ENCODE results near the gene TTLL8.
"Not testable (repeated sequence)": the region's sequence is repeated elsewhere in the genome, so short reads cannot be mapped to it uniquely, and the experiment has no call there.

The TTLL8 gene

DNA sequence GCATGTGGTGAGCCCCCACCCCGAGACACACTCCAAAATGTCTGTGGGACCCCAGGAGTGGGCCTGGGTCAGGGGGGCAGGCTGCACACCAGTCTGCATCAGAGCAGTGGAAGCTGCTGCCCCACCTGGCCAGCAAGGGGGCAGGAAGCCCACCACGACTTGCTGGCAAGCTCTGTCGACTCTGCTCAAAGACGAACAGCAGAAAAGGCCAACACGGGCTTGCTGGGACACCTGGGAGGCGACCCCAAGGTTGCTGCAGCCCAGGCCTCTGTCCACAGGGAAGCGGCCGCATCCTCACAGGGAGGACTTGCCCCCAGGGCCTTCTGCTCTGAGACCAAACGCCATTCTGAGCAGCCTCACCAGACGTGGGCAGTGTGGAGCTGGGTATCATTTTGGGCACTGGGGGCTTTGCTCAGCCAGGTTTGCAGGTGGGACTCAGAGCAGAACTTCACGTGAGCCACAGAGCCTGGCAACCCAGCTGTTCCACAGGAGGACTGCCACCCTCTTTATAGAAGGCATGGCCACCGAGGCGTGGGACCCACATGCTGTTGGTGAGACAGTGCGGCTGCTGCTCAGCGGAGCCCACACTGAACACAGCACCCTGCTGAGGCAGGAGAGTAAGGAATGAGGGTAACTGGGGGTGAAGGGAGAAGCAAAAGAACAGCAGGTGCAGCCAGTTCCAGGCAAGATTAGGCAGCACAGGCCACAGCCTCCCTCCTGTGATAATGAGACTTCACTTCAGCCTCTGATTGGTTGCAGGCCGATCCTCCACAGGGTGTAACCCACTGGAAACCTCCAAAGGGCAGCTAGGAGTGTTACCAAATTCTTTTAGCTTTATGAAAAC is 56.5 kb downstream of the TTLL8 start:
- peak; percentile 9 for DNase-seq (ENCODE audit: low spot score)

DNA sequence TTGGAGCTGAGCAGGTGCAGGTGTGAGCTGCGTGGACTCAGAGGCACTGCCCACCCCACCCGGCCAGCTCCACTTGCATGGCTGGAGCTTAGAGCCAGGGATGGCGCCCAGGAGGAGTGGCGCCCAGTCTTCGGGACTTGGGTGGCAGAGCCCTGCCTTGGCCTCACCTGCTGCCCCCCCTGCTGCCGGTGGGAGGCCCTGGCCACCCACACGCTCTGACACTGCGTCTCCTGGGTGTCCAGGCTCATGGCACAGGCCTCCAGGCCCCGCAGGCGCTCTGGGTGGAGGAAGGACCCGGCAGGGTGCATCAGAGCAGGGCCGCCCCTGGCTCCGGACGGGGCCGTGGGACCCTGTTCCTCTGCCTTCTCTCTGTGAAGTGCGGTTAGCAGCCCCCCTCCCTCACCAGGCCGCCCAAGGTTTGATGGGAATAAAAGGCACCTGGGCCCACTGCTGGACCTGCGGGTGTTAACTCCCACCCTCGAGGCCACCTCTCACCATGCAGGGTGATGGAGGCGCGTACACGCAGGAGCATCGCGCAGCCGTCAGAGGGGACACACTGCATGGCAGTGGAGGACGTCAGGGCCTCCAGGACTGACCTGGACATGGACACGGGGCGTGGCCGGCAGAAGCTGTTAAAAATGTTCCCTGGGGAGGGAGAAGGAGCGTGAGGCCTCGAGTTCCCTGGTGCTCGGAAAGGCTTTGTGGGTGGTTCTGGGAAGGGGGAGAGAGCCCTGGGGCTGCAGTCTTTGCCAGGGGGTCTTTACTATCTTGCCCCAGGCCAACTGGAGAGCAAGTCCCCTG is 57.3 kb downstream of the TTLL8 start:
- DNase-seq (ENCODE audit: low spot score), result peak; percentile 9

DNA sequence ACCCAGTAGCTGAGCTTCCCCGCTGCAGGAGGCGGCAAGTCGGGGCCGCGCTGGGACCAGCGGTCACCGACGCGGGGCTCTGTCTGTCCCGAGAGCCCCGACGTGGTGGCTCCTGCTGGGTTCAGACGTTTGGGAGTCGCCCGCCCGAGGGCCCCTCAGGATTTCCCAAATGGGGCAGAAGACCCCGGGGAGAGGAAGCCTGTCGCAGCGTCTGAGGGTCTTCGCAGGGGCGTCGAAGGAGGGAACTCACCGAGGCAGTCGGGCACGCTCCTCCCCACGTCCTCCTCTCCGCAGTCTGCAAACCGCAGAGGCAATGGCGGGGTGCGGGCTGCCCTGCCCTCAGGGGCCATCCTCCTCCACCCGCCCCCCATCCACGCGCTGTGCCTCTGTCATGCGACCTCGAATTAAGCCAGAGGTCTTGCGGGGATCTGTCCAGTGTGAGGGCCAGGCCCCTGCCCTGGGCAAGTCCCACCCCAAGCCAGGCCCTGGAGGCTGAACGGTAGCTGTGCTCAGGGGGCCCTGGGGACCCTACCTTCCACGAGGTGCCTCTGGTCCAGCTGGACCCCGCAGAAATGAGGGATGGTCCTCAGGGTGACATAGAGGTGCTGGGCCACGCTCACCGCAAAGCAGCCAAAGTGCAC is 58.0 kb downstream of the TTLL8 start:
- DNase-seq (ENCODE audit: low spot score), result no peak

DNA sequence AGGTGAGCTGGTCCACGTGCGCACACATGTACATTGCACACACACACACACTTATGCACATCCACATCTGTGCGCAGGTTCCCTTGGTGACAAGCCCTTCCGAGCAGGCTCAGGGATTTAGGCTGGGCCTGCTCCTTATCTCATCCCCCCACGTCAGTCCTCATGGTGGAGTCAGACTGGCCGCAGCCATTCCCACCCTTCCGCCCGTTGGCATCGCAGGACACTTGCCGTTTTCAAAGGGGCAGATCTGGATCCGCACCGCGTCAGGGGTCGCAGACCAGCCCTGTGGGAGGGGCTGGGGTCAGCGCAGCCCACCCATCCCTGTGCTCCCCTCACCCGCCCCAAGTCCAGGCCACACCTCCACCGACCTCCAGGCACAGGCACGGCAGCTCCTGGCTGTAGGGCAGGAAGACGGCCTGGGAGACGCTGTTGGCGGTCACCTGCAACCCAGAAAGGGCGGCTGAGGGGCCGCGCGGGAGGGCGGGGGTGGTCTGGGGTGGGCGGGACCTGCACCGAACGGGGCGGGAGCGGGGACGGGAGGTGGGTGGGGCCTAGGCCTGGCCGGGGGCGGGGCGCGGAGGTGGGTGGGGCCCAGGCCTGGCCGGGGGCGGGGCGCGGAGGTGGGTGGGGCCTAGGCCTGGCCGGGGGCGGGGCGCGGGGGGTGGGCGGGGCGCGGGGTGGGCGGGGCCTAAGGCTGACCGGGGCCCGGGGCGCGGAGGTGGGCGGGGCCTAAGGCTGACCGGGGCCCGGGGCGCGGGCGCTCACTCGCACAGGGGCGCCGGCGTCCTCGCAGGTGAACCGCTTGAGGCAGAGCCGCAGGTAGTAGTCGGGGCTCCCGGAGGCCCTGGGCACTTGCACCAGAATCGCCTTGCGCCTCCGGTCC is 58.8 kb downstream of the TTLL8 start:
- DNase-seq (ENCODE audit: low spot score), result peak; percentile 61

DNA sequence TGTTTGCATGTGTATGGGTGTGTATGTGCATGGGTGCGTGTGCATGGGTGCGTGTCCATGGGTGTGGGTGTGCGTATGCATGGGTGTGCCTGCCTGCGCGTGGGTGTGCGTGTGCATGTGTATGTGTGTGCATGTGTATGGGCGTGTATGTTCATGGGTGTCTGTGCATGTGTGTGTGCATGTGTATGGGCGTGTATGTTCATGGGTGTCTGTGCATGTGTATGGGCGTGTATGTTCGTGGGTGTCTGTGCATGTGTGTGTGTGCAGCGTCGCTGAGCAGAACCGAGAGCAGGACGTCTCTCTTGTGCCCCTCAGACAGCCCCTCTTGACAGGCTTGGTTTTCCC is 59.4 kb downstream of the TTLL8 start:
- DNase-seq (ENCODE audit: low spot score), result no peak

DNA sequence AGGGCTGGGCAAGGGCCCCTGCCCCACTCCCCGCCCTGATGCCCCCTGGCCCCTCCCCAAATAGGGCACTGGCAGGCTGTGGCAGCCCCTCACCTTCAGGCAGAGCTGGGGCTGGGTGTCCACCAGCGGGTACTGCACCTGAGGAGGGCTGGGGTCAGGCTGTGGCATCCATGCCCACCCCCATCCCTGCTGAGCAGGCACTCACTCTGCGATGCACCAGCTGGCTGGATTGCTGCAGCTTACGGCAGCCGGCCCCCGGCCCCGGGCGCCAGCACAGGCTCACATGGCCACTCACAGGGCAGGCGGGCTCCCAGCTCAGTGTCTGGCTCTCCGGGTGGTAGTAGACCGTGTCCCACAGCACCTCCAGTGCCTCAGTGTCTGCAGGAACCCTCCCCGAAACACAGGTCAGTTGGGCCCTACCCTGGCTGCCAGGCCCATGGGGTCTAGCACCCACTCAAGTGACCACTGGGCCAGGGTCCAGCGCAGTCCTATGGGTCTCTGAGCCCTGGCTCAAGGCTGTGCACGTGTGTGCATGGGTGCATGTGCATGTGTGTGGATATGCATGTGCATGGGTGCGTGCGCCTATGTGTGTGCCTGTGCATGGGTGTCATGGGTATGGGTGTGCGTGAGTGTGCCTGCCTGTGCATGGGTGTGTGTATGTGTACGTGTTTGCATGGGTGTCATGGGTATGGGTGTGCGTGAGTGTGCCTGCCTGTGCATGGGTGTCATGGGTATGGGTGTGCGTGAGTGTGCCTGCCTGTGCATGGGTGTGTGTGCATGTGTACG is 60.0 kb downstream of the TTLL8 start:
- no peak for DNase-seq (ENCODE audit: low spot score)

DNA sequence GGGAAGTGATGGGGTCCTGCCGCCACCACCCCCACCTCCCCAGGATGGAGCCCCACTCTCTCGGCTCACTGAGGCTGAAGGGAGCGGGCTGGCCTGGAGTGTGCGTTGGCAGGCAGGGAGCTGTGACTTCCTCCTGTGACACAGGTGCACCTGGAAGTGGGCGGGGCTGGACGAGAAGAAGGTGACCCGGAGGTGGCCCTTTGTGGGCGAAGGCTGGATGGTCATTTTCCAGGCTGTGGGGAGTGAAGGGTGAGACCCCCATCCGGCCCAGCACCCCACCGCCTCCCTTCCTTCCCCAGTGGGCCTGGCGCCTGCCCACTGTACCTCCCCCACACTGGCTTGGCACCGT is 60.9 kb downstream of the TTLL8 start:
- no peak for DNase-seq (ENCODE audit: low spot score)

DNA sequence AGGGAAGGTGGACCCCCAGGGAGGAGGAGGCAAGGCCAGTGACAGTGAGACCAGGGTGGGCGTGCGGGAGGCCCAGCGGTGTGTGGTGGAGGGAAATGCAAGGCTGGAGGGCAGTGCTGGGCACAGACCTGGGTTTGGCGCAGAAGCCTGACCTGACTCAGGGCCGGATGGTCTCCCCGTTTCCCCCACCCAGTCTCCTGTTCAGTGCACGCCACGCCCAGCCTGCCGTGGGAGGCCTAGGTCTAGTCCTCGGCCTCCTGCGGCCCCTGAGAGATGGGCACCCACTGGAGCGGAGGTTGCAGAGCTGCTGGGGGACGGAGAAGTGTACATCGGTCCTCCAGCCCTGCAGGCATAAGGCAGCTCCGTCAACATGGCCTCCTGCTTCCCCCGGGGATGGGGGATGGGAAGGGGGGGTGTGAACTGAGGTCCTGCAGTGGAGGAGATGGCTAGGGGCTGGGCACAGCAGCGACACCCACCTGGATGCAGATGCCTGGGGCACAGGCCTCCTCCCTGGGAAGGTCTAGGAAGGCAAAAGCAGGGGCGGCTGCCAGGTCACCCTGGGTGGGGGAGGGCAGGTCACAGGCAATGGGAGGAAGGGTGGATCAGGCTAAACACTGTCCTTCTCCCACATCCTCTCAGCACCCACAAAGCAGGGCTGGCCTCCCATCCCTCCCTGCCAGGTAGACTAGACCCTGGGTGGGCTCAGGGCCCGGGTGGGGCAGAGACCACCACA is 61.4 kb downstream of the TTLL8 start:
- DNase-seq (ENCODE audit: low spot score), result no peak

DNA sequence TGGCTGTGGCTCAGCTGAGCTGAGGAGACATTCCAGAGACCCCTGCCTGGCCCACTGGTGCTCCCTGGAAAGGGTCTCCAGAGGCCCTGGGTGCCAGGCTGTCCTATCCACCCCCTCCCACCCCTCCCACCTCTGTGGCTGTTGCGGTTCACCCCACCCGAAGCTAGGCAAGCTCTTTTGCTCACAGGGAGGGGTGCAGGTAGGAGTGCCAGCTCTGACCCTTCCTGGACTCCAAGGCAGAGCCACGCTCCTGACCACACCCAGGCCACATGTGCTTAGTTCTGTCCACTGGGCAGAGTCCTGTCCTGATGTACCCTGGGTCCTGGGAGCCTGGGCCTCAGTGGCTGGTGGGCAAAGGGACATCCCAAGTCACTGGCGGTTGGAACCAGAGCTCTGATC is 62.0 kb downstream of the TTLL8 start:
- DNase-seq (ENCODE audit: low spot score), result peak; percentile 25

DNA sequence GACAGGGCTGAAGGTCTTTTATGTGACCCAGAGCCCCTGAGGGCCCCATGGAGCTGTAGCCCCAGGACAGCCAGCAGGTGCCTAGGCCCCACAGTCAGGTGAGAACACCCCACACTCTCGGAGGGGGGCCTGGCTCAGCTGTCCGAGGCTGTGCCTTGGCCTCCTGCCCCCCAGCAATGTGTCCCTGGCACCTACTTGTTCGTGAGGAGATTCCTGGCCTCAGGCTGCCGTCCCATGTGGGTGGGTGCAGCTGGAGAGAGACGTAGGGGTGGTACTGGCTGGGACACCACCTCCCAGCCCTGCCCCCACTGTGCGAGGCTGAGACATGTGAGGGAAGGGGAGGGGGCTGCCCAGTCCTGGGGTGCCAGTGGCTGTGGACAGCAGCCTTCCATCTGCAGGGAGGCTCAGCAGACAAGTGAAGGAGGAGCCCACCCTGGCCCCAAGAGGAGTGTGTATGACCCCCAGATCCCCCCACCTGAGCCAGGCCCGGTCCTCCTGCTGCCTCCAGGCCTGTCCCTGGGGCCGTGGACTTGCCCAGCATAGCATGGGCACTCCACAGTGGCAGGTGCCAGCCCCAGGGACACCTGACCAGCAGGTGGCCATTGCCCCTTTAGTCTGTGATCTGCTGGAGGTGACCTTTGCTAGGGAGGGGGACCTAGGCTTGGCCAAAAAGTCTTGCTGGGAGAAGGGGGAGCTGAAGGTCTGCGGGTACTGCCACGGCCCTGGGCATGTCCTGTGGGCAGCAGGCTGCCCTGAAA is 62.6 kb downstream of the TTLL8 start:
- DNase-seq (ENCODE audit: low spot score), result no peak

DNA sequence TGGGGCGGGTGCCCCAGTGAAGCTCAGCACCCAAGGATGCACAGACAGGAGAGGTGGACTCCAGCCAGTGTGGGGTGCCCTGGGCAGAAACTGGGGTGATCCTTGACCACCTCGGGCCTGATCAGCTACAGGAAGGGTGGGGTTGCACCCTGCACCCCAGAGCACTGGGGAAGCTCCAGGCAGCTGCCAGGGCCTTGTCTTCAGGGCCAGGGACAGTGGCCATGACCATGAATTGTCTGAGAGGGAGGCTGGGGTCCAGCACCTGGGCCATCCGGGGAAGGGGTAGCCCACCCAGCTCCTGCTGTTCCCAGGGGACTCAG is 63.1 kb downstream of the TTLL8 start:
- no peak for DNase-seq (ENCODE audit: low spot score)

DNA sequence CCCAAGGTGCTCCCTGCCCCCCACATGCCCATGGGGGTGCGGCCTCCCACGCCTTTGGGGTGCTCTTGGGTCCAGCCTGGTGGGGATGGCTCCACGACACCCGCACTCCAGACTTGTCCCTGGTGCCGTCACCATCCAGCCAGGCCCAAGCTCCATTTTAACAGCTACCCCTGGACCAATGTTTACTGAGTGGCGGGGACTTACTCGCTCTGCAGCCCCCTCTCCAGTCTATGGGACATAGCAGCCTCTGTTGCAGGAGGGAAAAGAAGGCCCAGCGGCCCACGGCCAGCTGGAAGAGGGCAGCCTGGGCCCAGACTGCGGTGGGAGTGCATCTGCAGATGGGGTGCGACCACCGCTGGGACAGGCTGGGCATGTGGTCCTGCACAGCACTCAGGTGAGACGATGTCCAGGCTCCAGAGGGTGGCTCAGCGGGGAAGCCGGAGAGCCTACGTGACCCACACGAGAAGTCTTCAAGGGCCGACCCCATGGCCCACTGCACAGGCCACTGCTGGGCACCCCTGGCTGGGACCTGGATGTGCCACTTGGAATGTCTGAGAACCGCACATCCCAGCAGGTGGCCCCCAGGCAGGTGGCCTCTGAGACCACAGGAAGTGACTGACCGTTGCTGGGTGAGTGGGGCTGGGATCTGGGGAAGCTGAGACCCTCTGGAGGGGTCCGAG is 63.6 kb downstream of the TTLL8 start:
- no peak for DNase-seq (ENCODE audit: low spot score)

DNA sequence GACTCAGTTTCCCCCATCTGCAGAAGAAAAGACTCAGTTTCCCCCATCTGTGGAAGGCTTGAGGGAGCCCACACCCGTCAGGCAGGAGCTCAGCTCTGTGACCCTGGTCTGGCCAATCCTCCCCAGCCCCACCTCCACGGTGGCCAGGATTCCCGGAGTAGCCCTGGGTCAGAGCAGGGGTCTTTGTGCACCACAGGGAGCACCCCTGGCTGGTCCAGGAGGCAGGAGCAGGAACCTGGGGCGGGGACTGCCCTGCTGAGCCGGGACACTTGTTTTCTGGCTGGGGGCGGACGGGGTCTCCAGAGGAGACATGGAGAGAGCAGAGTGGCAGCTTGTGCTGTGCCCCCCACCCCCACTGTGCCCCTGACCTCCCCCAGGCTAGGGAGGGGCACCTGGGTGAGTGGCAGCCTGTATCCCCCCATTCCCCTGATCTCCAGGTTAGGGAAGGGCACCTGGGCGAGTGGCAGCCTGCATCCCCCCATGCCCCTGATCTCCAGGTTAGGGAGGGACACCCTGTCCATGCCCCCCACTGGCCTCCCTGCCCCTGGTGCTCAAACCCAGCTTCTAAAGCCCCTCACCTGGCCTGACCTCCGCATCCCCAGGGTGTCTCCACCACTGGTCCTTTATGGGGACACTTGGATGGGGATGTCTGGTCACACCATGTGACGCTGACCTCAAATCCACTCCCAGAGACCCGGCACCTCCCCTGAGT is 64.3 kb downstream of the TTLL8 start:
- DNase-seq (ENCODE audit: low spot score), result no peak

DNA sequence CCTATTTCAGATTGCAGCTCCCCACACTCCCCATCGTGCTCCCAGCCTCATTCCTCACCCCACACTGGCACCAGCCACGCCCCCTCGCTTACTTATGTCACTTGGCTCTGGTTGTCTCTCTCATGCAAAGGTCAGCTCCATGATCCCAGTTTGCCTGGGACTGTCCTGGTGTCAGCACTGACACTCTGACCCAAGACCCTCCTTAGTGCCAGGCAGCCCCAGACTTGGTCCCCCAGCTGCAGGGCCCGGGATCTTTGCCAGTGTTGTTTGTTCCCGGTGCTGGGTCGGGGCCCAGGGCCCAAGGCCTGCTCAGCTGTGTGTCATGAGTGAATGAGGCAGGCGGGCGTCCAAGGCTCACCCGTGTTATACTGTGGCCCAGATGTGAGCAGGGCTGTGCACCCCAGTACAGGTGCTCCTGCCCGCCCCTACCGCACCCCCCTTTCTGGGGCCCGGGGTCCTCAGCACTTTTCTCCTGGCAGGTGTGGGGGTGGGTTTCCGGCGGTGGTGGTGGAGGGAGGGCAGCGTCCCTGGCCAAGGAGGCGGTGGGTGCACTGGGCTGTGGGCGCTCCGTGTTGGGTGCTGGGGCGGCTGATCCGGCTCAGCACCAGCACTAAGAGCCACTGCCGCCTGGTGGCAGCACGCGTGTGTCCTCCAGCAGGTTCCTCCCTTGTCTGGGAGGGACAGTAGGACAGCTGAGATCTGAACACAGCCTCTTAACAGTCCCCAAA is 65.0 kb downstream of the TTLL8 start:
- peak; percentile 84 for DNase-seq (ENCODE audit: low spot score)

DNA sequence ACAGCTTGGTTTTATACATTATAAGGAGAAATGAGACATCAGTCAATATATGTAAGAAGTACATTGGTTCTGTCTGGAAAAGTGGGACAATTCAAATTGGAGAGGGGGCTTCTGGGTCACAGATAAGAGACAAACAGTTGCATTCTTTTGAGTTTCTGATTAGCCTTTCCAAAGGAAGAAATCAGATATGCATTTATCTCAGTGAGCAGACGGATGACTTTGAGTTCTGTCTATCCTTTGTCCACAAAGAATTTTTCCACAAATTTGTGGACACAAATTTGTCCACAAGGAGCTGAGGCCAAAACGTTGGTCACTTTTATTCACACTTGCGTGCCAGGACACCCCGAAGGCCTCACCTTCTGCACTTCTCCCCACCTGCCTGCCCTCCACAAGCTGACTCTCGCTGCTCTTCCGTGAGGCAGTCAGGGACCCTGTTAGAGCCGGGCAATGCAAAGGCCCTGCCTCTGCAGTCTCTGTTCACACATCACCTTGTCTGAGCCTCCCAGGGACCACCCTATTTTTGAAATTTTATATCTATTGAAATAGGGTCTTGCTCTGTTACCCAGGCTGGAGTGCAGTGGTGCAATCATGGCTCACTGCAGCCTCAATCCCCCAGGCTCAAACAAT is 66.1 kb downstream of the TTLL8 start:
- DNase-seq (ENCODE audit: low spot score), result no peak

DNA sequence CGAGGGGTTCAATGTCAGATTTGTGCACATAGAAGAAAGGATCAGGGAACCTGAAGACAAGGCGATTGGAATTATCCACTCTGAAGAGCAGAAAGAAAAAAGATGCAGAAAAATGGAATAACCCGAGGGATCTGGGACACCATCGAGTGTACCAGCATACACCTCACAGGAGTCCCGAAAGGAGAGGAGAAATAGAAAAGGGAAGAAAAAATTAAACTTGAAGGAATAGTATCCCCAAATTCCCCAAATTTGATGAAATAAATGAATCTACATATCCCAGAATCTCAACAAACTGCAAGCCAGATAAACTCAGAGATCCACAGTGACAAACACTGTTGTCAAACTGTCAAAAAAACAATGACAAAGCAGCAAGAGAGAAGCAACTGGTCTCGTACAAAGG is 66.9 kb downstream of the TTLL8 start:
- no peak for DNase-seq (ENCODE audit: low spot score)

DNA sequence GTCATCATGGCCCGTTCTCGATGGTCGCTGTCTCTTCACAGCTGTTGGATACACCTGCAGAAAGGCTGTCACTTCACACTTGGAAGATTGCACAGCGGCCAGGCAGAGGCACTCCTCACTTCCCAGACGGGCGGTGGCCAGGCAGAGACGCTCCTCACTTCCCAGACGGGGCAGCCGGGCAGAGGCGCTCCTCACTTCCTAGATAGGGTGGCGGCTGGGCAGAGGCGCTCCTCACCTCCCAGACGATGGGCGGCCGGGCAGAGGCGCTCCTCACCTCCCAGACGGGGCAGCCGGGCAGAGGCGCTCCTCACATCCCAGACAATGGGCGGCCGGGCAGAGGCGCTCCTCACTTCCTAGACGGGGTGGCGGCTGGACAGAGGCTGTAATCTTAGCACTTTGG is 68.3 kb downstream of the TTLL8 start:
- DNase-seq (ENCODE audit: low spot score), result not testable (repeated sequence)

DNA sequence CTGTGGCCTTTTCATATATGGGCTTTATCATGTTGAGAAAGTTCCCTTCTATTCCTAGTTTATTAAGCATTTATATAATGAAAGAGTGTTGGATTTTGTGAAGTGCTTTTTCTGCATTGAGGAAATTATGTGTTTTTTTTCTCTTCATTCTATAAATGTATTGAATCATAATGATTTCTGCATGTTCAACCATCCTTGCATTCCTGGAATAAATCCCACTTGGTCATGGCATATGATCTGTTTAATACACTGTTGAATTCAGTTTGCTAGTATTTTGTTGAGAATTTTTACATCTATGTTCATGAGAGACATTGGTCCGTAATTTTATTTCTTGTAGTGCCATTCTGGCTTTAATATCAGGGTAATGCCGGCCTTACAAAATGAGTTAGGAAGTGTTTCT is 71.8 kb downstream of the TTLL8 start:
- no peak for DNase-seq (ENCODE audit: low spot score)

Measured in AG20443 (cell line).